DOHH2 (cell line): ENCODE data around the gene TM4SF18.

Source experiments
- H3F3A ChIP-seq: fragments of 200-600 bp; sonication (generic), shearing (Covaris generic); 2 replicates; pipeline ENCODE4 v1.6.0; 2016; ENCODE audit warnings: antibody characterized with exemption, mild to moderate bottlenecking; ENCODE audit not compliant: control insufficient read depth, insufficient read depth
- H3K27ac ChIP-seq: fragments of 200-600 bp; sonication (generic); 2 replicates; pipeline ENCODE4 v1.5.1; 2014; ENCODE audit warnings: low read depth, mild to moderate bottlenecking, low read length, moderate library complexity
- H3K27me3 ChIP-seq: fragments of 200-600 bp; sonication (generic); 2 replicates; pipeline ENCODE4 v1.6.1; 2014; ENCODE audit warnings: mild to moderate bottlenecking, low read length, mixed read lengths; ENCODE audit not compliant: control insufficient read depth
- H3K36me3 ChIP-seq: fragments of 200-600 bp; sonication (generic); 2 replicates; pipeline ENCODE4 v1.6.1; 2014; ENCODE audit warnings: mild to moderate bottlenecking, low read length, moderate library complexity, mixed read lengths; ENCODE audit not compliant: control insufficient read depth
- H3K4me1 ChIP-seq: fragments of 200-600 bp; sonication (generic); 2 replicates; pipeline ENCODE4 v1.6.1; 2014; ENCODE audit warnings: mild to moderate bottlenecking, low read length, mixed read lengths; ENCODE audit not compliant: control insufficient read depth
- H3K4me2 ChIP-seq: fragments of 200-600 bp; sonication (generic); 2 replicates; pipeline ENCODE4 v1.6.0; 2014; ENCODE audit warnings: mild to moderate bottlenecking, low read length, moderate library complexity
- H3K4me3 ChIP-seq: fragments of 200-600 bp; sonication (generic); 2 replicates; pipeline ENCODE4 v1.5.1; 2014; ENCODE audit warnings: mild to moderate bottlenecking, low read length, mixed read lengths
- H3K79me2 ChIP-seq: fragments of 200-600 bp; sonication (generic); 2 replicates; pipeline ENCODE4 v1.6.1; 2014; ENCODE audit warnings: mild to moderate bottlenecking, low read length, mixed read lengths; ENCODE audit not compliant: control insufficient read depth
- H3K9me2 ChIP-seq: fragments of 200-600 bp; sonication (generic); replicated peaks from 2 replicates; pipeline ENCODE4 v1.6.1; 2014; ENCODE audit warnings: mild to moderate bottlenecking, low read length, mixed read lengths; ENCODE audit not compliant: control insufficient read depth
- H3K9me3 ChIP-seq: fragments of 200-600 bp; sonication (generic); 2 replicates; pipeline ENCODE4 v1.6.1; 2014; ENCODE audit warnings: antibody characterized with exemption, low read length, mixed read lengths; ENCODE audit not compliant: control insufficient read depth, insufficient read depth
- H4K20me1 ChIP-seq: fragments of 200-600 bp; sonication (generic); 2 replicates; pipeline ENCODE4 v1.6.0; 2014; ENCODE audit warnings: low read depth, mild to moderate bottlenecking, antibody characterized with exemption, low read length, moderate library complexity; ENCODE audit not compliant: control insufficient read depth, insufficient read depth
- EZH2phosphoT487 ChIP-seq: fragments of 200-600 bp; sonication (generic); IDR thresholded peaks from 2 replicates; pipeline ENCODE4 v1.6.1; 2017; ENCODE audit warnings: borderline replicate concordance, mild to moderate bottlenecking, antibody characterized with exemption, low read length, moderate library complexity, mixed read lengths
- TF ChIP-seq, protein P1 (sequence below): fragments of 200-600 bp; sonication (generic); IDR thresholded peaks from one replicate; pipeline ENCODE4 v1.5.1; 2014; ENCODE audit warnings: antibody characterized with exemption, mild to moderate bottlenecking, low read depth, low read length; ENCODE audit not compliant: poor library complexity, severe bottlenecking

Gene TM4SF18

GRCh38 chr3:149282836-149283235 is 50.6 kb downstream of the TM4SF18 start:
- Histone ChIP-seq H3K79me2 (no peaks in the 10 kb centered on the region), H3K4me1 (peaks cover 8% of the 10 kb centered on the region), H3K36me3 (no peaks in the 10 kb centered on the region), H3K4me2 (no peak overlapping the region), H3K27me3 (no peaks in the 10 kb centered on the region), H4K20me1 (no peaks in the 10 kb centered on the region), H3K9me3 (no peaks in the 10 kb centered on the region), H3K27ac (no peak overlapping the region), H3K4me3 (no peak overlapping the region), H3F3A (no peaks in the 10 kb centered on the region), H3K9me2 (no peaks in the 10 kb centered on the region)
- TF ChIP-seq, protein P1, sequence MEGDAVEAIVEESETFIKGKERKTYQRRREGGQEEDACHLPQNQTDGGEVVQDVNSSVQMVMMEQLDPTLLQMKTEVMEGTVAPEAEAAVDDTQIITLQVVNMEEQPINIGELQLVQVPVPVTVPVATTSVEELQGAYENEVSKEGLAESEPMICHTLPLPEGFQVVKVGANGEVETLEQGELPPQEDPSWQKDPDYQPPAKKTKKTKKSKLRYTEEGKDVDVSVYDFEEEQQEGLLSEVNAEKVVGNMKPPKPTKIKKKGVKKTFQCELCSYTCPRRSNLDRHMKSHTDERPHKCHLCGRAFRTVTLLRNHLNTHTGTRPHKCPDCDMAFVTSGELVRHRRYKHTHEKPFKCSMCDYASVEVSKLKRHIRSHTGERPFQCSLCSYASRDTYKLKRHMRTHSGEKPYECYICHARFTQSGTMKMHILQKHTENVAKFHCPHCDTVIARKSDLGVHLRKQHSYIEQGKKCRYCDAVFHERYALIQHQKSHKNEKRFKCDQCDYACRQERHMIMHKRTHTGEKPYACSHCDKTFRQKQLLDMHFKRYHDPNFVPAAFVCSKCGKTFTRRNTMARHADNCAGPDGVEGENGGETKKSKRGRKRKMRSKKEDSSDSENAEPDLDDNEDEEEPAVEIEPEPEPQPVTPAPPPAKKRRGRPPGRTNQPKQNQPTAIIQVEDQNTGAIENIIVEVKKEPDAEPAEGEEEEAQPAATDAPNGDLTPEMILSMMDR: no peak
- TF ChIP-seq EZH2phosphoT487: no peak

DNA sequence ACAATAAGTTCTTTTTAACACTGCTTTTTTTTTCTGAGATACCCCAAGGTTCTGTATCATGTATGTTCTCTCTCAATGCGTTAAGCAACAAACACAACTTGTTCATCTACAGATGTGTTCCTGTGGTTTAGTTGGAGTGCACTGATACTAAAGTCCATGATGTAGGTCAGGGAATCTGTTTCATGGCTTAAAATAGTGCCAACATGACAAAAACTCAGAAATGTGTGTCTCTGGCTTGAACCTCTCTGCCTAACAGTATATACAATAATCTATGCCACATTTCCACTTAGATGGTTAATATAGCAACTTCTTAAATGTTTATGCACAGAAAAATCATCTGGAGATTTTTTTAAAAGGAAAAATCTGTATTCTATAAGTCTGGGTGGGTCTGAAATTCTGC is 51.1 kb downstream of the TM4SF18 start:
- no peak overlapping the region for H3K27ac ChIP-seq
- H3F3A ChIP-seq: no peaks in the 10 kb centered on the region
- TF ChIP-seq, protein P1: no peak
- TF ChIP-seq EZH2phosphoT487: no peak

GRCh38 chr3:149280671-149281349 is 52.6 kb downstream of the TM4SF18 start:
- no peaks in the 10 kb centered on the region for H4K20me1 ChIP-seq
- no peak overlapping the region for H3K4me3 ChIP-seq
- H3K27ac ChIP-seq: no peak overlapping the region
- TF ChIP-seq EZH2phosphoT487: no peak
- TF ChIP-seq, protein P1: no peak
- H3F3A ChIP-seq: no peaks in the 10 kb centered on the region
- H3K4me1 ChIP-seq: peaks cover 20% of the 10 kb centered on the region
- no peaks in the 10 kb centered on the region for H3K36me3 ChIP-seq
- H3K4me2 ChIP-seq: no peak overlapping the region
- no peaks in the 10 kb centered on the region for H3K79me2 ChIP-seq
- H3K9me3 ChIP-seq: no peaks in the 10 kb centered on the region
- H3K9me2 ChIP-seq: no peaks in the 10 kb centered on the region
- no peaks in the 10 kb centered on the region for H3K27me3 ChIP-seq

More for the DNA sequence above, 51.1 kb downstream of the TM4SF18 start:
- Histone ChIP-seq H3K9me3 (no peaks in the 10 kb centered on the region), H3K27me3 (no peaks in the 10 kb centered on the region), H3K4me1 (peaks cover 13% of the 10 kb centered on the region), H3K9me2 (no peaks in the 10 kb centered on the region), H3K4me2 (no peak overlapping the region), H4K20me1 (no peaks in the 10 kb centered on the region), H3K4me3 (no peak overlapping the region), H3K36me3 (no peaks in the 10 kb centered on the region), H3K79me2 (no peaks in the 10 kb centered on the region)
